ENCODE data around the gene CPNE4.

Gene CPNE4

DNA sequence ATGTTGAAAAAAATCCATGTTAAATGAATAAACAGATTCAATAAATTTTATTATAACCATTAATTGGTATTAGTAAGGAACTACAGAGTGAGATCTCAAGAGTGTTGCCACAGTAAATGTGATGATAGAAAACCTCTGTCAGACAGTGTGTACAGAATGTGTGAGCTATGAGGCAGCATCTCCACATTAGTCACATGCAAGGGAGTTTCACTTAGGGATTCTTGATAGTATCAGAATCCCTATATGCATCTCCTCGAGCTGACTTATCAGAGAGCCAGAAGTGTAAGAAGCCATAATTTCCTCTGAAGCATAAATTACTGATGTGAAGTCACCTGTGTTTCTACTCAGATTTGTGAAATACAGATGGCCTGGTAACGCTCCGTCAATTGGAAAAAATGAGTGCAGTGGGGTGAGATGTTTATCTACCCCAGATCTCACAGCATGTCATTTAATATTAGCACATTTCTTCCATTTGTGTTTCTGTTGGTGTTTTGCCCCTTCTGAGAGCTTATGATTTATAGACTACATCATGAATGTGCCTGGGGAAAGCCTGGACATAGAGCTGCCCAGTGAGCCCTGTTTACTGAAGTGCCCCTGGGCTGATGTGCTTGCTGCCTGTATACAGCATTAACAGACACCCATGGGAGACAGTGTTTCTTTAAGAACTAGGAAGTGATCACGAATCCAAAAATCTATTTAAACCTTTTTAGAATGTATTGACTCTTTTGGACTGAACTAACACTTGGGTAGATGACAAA lies 262.4 kb downstream of the CPNE4 start:
- TF ChIP-seq, protein P1, sequence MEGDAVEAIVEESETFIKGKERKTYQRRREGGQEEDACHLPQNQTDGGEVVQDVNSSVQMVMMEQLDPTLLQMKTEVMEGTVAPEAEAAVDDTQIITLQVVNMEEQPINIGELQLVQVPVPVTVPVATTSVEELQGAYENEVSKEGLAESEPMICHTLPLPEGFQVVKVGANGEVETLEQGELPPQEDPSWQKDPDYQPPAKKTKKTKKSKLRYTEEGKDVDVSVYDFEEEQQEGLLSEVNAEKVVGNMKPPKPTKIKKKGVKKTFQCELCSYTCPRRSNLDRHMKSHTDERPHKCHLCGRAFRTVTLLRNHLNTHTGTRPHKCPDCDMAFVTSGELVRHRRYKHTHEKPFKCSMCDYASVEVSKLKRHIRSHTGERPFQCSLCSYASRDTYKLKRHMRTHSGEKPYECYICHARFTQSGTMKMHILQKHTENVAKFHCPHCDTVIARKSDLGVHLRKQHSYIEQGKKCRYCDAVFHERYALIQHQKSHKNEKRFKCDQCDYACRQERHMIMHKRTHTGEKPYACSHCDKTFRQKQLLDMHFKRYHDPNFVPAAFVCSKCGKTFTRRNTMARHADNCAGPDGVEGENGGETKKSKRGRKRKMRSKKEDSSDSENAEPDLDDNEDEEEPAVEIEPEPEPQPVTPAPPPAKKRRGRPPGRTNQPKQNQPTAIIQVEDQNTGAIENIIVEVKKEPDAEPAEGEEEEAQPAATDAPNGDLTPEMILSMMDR (IDR thresholded peaks at IDR 0.05; ENCODE audit: low read depth, low read length) = no peak
- no peaks in the 10 kb centered on the region for H3K36me3 ChIP-seq
- no peak for DNase-seq
- H3K27me3 ChIP-seq (ENCODE audit: insufficient read depth, low read depth, severe bottlenecking) = no peaks in the 10 kb centered on the region
- H3K4me3 ChIP-seq (ENCODE audit: low read depth, low read length) = no peak overlapping the region
- no peak overlapping the region for H3K27ac ChIP-seq
- H3K9me3 ChIP-seq (ENCODE audit: severe bottlenecking) = no peaks in the 10 kb centered on the region

DNA sequence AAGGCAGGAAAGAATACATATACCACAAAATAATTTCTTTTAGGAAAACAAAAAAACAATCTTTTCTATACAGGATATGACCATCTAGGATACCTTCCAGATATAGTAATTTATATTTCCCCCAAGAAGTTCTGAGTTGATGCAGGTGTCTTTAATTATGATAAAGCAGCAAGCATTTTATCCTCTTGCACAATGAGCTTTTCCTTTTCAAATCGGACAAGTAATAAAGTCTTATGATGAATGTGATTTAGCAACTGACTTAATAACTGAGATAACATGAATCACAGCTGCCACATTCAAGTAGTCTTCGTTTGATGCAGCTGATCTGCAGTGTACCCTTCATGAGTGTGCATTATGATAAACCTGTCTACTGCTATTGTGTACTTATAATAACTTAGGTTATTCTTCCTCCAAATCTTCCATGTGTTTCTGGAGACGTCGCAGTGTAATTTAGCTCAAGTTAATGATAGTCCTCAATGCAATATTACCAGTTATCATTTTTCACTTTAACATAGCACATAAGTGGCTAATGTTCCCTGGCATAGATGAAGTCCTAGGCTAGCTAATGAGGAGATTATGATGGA lies 271.7 kb downstream of the CPNE4 start:
- Histone ChIP-seq H3K27ac (no peak overlapping the region), H3K9me3 (ENCODE audit: severe bottlenecking) (no peaks in the 10 kb centered on the region), H3K27me3 (ENCODE audit: insufficient read depth, low read depth, severe bottlenecking) (no peaks in the 10 kb centered on the region), H3K4me3 (ENCODE audit: low read depth, low read length) (no peak overlapping the region), H3K36me3 (no peaks in the 10 kb centered on the region)
- TF ChIP-seq, protein P1 (IDR thresholded peaks at IDR 0.05; ENCODE audit: low read depth, low read length) = no peak
- no peak for DNase-seq

DNA sequence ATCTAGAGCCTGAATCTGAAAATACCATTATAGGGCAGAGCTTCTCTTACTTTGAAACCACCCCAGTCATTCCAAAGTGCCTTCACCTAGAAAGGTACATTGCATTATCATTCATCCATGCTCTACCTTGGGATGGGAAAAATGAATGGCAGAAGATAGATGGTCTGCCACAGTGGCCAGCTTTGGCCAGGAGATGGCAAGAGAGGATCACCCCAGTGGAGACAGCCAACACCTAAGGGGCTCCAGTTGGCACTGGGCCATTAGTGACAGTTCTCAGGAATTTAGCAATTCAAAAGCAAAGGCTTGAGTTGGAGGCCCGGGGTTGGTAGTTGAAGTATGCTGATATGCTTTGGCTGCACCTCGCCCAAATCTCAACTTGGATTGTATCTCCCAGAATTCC lies 278.4 kb downstream of the CPNE4 start:
- TF ChIP-seq, protein P1 (IDR thresholded peaks at IDR 0.05; ENCODE audit: low read depth, low read length) = 0 out of 2 replicates have a peak, but pooled peaks have one; percentile 15
- no peaks in the 10 kb centered on the region for H3K36me3 ChIP-seq
- H3K9me3 ChIP-seq (ENCODE audit: severe bottlenecking) = no peaks in the 10 kb centered on the region
- H3K4me3 ChIP-seq (ENCODE audit: low read depth, low read length) = no peak overlapping the region
- DNase-seq = peak; percentile 8
- H3K27ac ChIP-seq = no peak overlapping the region
- H3K27me3 ChIP-seq (ENCODE audit: insufficient read depth, low read depth, severe bottlenecking) = no peaks in the 10 kb centered on the region

DNA sequence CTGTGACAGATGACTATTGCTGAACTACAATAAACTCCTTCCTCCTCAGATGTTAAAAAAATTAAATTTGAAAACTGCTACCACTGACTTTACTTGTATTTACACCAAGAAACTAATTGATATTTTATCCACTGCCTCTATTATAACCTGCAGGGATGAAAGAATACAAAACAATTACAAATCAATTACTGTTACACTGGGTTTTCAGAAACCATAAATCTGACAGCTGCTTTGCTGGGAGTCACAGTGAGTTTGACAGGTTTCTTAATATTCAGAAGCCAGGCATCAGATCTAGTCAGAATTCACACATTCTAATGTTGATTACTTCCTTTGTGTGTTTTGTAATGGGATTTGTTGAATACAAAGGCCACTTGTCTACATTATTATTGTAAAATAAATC lies 279.4 kb downstream of the CPNE4 start:
- H3K27ac ChIP-seq = no peak overlapping the region
- TF ChIP-seq, protein P1 (IDR thresholded peaks at IDR 0.05; ENCODE audit: low read depth, low read length) = no peak
- no peak overlapping the region for H3K4me3 ChIP-seq (ENCODE audit: low read depth, low read length)
- no peak for DNase-seq
- H3K27me3 ChIP-seq (ENCODE audit: insufficient read depth, low read depth, severe bottlenecking) = no peaks in the 10 kb centered on the region
- H3K36me3 ChIP-seq = no peaks in the 10 kb centered on the region
- H3K9me3 ChIP-seq (ENCODE audit: severe bottlenecking) = no peaks in the 10 kb centered on the region

DNA sequence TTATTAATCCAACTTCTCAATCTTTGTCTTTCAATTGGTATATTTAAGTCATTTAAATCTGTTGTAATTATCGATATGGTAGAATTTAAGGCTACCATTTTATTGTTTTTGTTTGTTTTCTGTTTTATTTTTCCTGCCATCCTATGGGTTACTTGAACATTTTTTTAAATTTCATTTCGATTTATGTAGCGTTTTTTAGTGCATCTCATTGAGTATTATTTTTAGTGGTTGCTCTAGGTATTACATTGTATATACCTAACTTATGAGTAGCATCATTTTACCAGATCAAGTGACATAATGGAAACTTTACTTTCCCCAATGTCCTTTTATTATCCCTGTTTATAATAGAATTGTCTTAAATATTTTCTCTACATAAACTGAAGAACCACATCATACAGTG lies 284.6 kb downstream of the CPNE4 start:
- TF ChIP-seq, protein P1 (IDR thresholded peaks at IDR 0.05; ENCODE audit: low read depth, low read length) = no peak
- Histone ChIP-seq H3K36me3 (no peaks in the 10 kb centered on the region), H3K9me3 (ENCODE audit: severe bottlenecking) (no peaks in the 10 kb centered on the region), H3K27me3 (ENCODE audit: insufficient read depth, low read depth, severe bottlenecking) (no peaks in the 10 kb centered on the region), H3K4me3 (ENCODE audit: low read depth, low read length) (no peak overlapping the region), H3K27ac (no peak overlapping the region)
- DNase-seq = no peak

Data from WERI-Rb-1 (cell line).